Activated T-helper 17 cell treated with anti-CD3 and anti-CD28 coated beads, Interleukin-2, amount 50 U/mL, for 72 hours (primary cell): Measurements from ENCODE around the gene MEF2A. TPM values are rescaled to one million over a fixed set of nuclear protein-coding genes. Genes with fewer than 3 reads are reported as not detected.
A peak's percentile ranks its signal among the peaks of the same experiment; 100 is the strongest.

Experiments
- ATAC-seq: fragments of 150-1000 bp; cut with Tn5 transposase; replicated peaks from 2 replicates; pipeline ENCODE4 v1.10.0; 2021; ENCODE audit warnings: mild to moderate bottlenecking, moderate library complexity
- H3K27ac Mint-ChIP-seq: one replicate; pipeline ENCODE4 v1.8.0; 2022; ENCODE audit warnings: mixed read lengths
- H3K27me3 Mint-ChIP-seq: one replicate; pipeline ENCODE4 v1.8.0; 2022; ENCODE audit warnings: mixed read lengths
- H3K36me3 Mint-ChIP-seq: one replicate; pipeline ENCODE4 v1.8.0; 2022; ENCODE audit warnings: low read depth, mild to moderate bottlenecking, mixed read lengths
- H3K4me1 Mint-ChIP-seq: one replicate; pipeline ENCODE4 v1.8.0; 2022; ENCODE audit warnings: mixed read lengths
- H3K4me3 Mint-ChIP-seq: one replicate; pipeline ENCODE4 v1.8.0; 2022; ENCODE audit warnings: mild to moderate bottlenecking, mixed read lengths
- H3K9me3 Mint-ChIP-seq: one replicate; pipeline ENCODE4 v1.8.0; 2022; ENCODE audit warnings: mixed read lengths
- total RNA-seq, 2 donors: library from RNA; stranded (reverse); gene quantifications; one replicate each; pipeline ENCODE4 v1.2.3, GENCODE V29; 2022

The MEF2A gene
- total RNA-seq, 2 donors from 2014 or later = 15.7 to 18.3 TPM

DNA sequence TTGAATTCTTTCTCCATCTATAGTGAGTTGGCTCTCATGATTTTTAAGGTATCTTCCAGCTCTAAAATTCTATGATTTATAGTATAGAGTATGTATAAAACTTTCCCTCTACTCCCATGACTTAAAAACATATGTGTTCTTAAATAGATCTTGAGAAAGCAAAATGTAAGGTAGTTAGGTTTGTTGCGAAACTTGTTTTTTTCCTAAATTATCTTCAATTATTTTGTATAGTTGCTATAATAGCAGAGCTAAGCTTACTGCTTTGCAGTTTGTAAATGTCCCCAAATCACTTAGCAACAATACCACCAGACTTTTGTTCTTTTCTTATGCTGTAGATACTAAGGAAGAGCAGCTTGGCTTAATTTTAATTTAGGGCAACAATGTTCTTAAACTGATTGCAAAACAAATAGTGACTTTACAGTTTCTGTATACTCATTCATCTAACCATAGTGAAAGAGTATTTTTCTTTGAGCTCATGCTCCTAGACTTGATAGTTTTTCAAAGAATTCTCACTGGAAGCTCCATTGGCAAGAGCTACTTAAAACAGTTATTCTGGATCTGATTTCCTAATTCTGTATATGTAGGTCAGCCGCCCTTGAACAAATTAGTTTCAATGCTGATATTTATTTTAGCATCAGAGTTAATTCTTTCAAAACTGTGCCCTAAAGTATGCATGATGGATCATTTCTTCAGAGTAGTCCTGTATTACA is 106.3 kb downstream of the MEF2A start:
- ATAC-seq = no peak
- H3K27me3 Mint-ChIP-seq = no peaks in the 10 kb centered on the region
- H3K36me3 Mint-ChIP-seq = peaks cover 62% of the 10 kb centered on the region
- H3K9me3 Mint-ChIP-seq = no peaks in the 10 kb centered on the region
- H3K4me1 Mint-ChIP-seq = no peaks in the 10 kb centered on the region
- no peak overlapping the region for H3K27ac Mint-ChIP-seq
- H3K4me3 Mint-ChIP-seq = no peak overlapping the region

- H3K9me3 Mint-ChIP-seq = no peaks in the 10 kb centered on the region
- H3K27ac Mint-ChIP-seq = no peak overlapping the region
These were observed 107.3 kb downstream of the MEF2A start for GRCh38 chr15:99673111-99673510.

DNA sequence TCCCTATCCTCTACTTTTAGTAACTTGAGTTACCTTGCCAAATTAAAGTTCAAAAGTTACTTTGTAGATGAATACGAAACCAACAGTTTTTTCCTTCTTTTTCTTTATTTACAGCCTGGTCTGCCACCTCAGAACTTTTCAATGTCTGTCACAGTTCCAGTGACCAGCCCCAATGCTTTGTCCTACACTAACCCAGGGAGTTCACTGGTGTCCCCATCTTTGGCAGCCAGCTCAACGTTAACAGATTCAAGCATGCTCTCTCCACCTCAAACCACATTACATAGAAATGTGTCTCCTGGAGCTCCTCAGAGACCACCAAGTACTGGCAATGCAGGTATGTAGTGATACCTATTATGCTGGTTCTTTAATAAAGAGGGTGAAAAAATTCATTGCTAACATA is 108.5 kb downstream of the MEF2A start:
- Mint-ChIP-seq H3K4me3 (no peak overlapping the region), H3K36me3 (peaks cover 80% of the 10 kb centered on the region), H3K4me1 (no peaks in the 10 kb centered on the region), H3K27me3 (no peaks in the 10 kb centered on the region), H3K9me3 (no peaks in the 10 kb centered on the region), H3K27ac (no peak overlapping the region)
- ATAC-seq = no peak

More at GRCh38 chr15:99673111-99673510, 107.3 kb downstream of the MEF2A start:
- Mint-ChIP-seq H3K36me3 (peaks cover 73% of the 10 kb centered on the region), H3K4me3 (no peak overlapping the region), H3K27me3 (no peaks in the 10 kb centered on the region), H3K4me1 (no peaks in the 10 kb centered on the region)
- no peak for ATAC-seq

- ATAC-seq = no peak
- H3K36me3 Mint-ChIP-seq = peaks cover 58% of the 10 kb centered on the region
- H3K27ac Mint-ChIP-seq = no peak overlapping the region
- H3K9me3 Mint-ChIP-seq = no peaks in the 10 kb centered on the region
- no peak overlapping the region for H3K4me3 Mint-ChIP-seq
- no peaks in the 10 kb centered on the region for H3K27me3 Mint-ChIP-seq
- H3K4me1 Mint-ChIP-seq = no peaks in the 10 kb centered on the region
These were observed 111.9 kb downstream of the MEF2A start for GRCh38 chr15:99677540-99678134.

GRCh38 chr15:99680276-99680675 is 114.5 kb downstream of the MEF2A start:
- Mint-ChIP-seq H3K36me3 (peaks cover 51% of the 10 kb centered on the region), H3K27ac (no peak overlapping the region), H3K4me1 (peaks cover 4% of the 10 kb centered on the region), H3K27me3 (no peaks in the 10 kb centered on the region), H3K9me3 (no peaks in the 10 kb centered on the region), H3K4me3 (no peak overlapping the region)
- ATAC-seq = no peak

- H3K9me3 Mint-ChIP-seq = no peaks in the 10 kb centered on the region
- no peak for ATAC-seq
- no peak overlapping the region for H3K4me3 Mint-ChIP-seq
- no peak overlapping the region for H3K27ac Mint-ChIP-seq
- H3K36me3 Mint-ChIP-seq = peaks cover 44% of the 10 kb centered on the region
- H3K27me3 Mint-ChIP-seq = no peaks in the 10 kb centered on the region
- H3K4me1 Mint-ChIP-seq = peaks cover 4% of the 10 kb centered on the region
These were observed 116.2 kb downstream of the MEF2A start for GRCh38 chr15:99681990-99682389.

GRCh38 chr15:99682455-99682854 is 116.7 kb downstream of the MEF2A start:
- no peak overlapping the region for H3K27ac Mint-ChIP-seq
- ATAC-seq = no peak
- H3K4me3 Mint-ChIP-seq = no peak overlapping the region
- H3K36me3 Mint-ChIP-seq = peaks cover 41% of the 10 kb centered on the region
- peaks cover 4% of the 10 kb centered on the region for H3K4me1 Mint-ChIP-seq
- H3K27me3 Mint-ChIP-seq = no peaks in the 10 kb centered on the region
- no peaks in the 10 kb centered on the region for H3K9me3 Mint-ChIP-seq

GRCh38 chr15:99683000-99683670 is 117.4 kb downstream of the MEF2A start:
- H3K9me3 Mint-ChIP-seq = no peaks in the 10 kb centered on the region
- H3K4me3 Mint-ChIP-seq = no peak overlapping the region
- peak overlapping the region; percentile 10 for H3K27ac Mint-ChIP-seq
- no peaks in the 10 kb centered on the region for H3K27me3 Mint-ChIP-seq
- peaks cover 37% of the 10 kb centered on the region for H3K36me3 Mint-ChIP-seq
- peak; percentile 35 for ATAC-seq
- peaks cover 4% of the 10 kb centered on the region for H3K4me1 Mint-ChIP-seq

DNA sequence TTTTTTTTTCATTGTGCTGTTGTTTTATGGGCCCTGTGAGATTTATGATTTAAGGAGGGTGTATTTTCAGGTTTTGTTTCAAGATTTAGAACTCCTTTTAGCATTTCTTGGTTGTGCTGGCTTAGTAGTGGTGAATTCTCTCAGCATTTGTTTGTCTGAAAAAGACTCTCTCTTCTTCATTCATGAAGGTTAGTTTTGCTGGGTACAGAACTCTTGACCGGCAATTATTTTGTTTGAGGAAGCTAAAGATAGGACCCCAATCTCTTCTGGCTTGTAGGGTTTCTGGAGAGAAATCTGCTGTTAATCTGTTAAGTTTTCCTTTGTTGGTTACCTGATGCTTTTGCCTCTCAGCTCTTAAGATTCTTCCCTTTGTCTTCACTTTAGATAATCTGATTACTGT is 120.5 kb downstream of the MEF2A start:
- Mint-ChIP-seq H3K36me3 (peaks cover 52% of the 10 kb centered on the region), H3K4me3 (no peak overlapping the region), H3K9me3 (no peaks in the 10 kb centered on the region), H3K27me3 (no peaks in the 10 kb centered on the region), H3K4me1 (peaks cover 4% of the 10 kb centered on the region), H3K27ac (no peak overlapping the region)
- ATAC-seq = no peak

- Mint-ChIP-seq H3K9me3 (no peaks in the 10 kb centered on the region), H3K36me3 (peaks cover 70% of the 10 kb centered on the region)
These were observed 127.0 kb downstream of the MEF2A start for GRCh38 chr15:99692825-99693224.

GRCh38 chr15:99696096-99696495 is 130.3 kb downstream of the MEF2A start:
- H3K27ac Mint-ChIP-seq = no peak overlapping the region

More at GRCh38 chr15:99692825-99693224, 127.0 kb downstream of the MEF2A start:
- no peak overlapping the region for H3K4me3 Mint-ChIP-seq
- no peak for ATAC-seq
- H3K4me1 Mint-ChIP-seq = no peaks in the 10 kb centered on the region
- H3K27ac Mint-ChIP-seq = no peak overlapping the region
- no peaks in the 10 kb centered on the region for H3K27me3 Mint-ChIP-seq

GRCh38 chr15:99702895-99703602 is 137.3 kb downstream of the MEF2A start:
- Mint-ChIP-seq H3K9me3 (no peaks in the 10 kb centered on the region), H3K4me3 (no peak overlapping the region), H3K4me1 (peaks cover 9% of the 10 kb centered on the region), H3K36me3 (no peaks in the 10 kb centered on the region), H3K27me3 (no peaks in the 10 kb centered on the region), H3K27ac (peak overlapping the region; percentile 36)
- no peak for ATAC-seq

More at GRCh38 chr15:99696096-99696495, 130.3 kb downstream of the MEF2A start:
- H3K4me1 Mint-ChIP-seq = no peaks in the 10 kb centered on the region
- H3K27me3 Mint-ChIP-seq = no peaks in the 10 kb centered on the region
- no peaks in the 10 kb centered on the region for H3K9me3 Mint-ChIP-seq
- no peak overlapping the region for H3K4me3 Mint-ChIP-seq
- ATAC-seq = no peak
- H3K36me3 Mint-ChIP-seq = peaks cover 50% of the 10 kb centered on the region

DNA sequence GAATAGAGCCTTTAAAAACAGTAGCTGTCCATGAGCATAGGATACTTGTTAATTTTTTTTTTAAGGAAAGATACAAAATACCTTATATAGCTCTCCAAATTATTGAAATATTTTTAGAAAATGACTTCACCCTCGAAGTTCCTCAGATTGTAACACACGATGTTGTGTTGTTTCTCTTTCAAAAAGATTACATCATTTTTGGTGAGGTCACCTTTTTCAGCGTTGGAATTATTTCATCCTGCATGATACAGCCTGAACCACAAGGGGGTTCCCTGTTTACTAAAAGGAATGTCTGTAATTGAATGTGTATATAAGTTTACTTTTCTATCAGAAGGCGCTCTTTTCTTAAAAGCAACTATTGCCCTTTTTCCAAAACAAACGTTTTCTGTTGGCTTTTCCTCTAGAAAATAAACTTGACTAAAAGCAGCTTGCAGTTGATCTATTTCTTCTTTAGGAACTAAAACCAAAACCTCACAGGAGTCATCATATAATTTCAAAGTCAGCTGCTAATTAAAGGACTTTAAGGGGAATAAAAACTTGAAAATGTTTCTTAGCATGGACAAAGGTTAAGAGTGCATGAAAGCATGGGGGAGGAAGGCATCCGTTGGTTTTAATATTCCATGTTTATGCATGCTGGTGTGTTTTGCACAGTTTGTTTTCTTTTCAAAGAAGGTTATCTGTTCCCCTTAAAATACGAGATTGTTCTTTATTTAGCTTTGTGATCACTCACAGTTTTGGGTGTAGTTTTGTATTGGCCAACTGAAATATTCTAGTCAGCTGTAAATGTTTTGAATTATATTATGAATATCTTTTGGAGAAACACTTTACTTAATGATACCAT is 138.0 kb downstream of the MEF2A start:
- H3K4me1 Mint-ChIP-seq = peaks cover 10% of the 10 kb centered on the region
- peak overlapping the region; percentile 36 for H3K27ac Mint-ChIP-seq
- peaks cover 1% of the 10 kb centered on the region for H3K36me3 Mint-ChIP-seq
- H3K4me3 Mint-ChIP-seq = no peak overlapping the region
- peak; percentile 47 for ATAC-seq
- no peaks in the 10 kb centered on the region for H3K27me3 Mint-ChIP-seq
- H3K9me3 Mint-ChIP-seq = no peaks in the 10 kb centered on the region

GRCh38 chr15:99704444-99704838 is 138.7 kb downstream of the MEF2A start:
- H3K27ac Mint-ChIP-seq = no peak overlapping the region
- no peaks in the 10 kb centered on the region for H3K27me3 Mint-ChIP-seq
- H3K36me3 Mint-ChIP-seq = peaks cover 7% of the 10 kb centered on the region

More at GRCh38 chr15:99704444-99704838, 138.7 kb downstream of the MEF2A start:
- no peak overlapping the region for H3K4me3 Mint-ChIP-seq
- peak; percentile 76 for ATAC-seq
- no peaks in the 10 kb centered on the region for H3K9me3 Mint-ChIP-seq
- peaks cover 10% of the 10 kb centered on the region for H3K4me1 Mint-ChIP-seq
